A673 (cell line): ENCODE measurements around the gene MUSTN1.

Experiments
- EZH2 ChIP-seq: fragments of 200-600 bp; sonication (generic); IDR thresholded peaks from 2 replicates; pipeline ENCODE4 v1.6.1; 2017; ENCODE audit warnings: borderline replicate concordance, low read depth, mild to moderate bottlenecking, mixed read lengths, antibody characterized with exemption, low read length; ENCODE audit not compliant: poor library complexity, severe bottlenecking
- TF ChIP-seq, protein P1 (sequence below): fragments of 300-800, 200-600 bp; sonication (generic); conservative IDR thresholded peaks from 2 replicates; pipeline ENCODE4 v1.5.1; 2017; ENCODE audit warnings: low read depth, mild to moderate bottlenecking, antibody characterized with exemption, low read length, moderate library complexity, mixed read lengths

DNA sequence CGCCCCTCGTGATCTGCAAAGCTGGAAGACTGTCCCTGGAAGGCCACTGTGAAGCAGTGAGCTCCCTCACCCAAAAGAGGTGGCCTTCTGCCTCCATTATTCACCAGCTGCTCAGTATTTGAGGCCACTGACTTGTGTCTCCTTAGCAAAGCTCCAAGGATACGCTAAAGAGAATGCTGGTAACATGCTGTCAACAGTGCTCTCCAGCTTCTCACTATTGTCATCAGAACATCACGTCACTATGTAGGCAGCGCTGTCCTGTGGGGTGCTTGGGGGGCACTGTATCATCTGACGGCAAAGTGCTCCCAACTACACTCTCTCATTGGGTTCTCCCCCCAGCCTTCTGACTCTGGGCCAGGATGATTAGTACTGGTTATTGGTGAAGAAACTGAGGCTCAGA, 18.6 kb downstream of the MUSTN1 start:
- TF ChIP-seq, protein P1, sequence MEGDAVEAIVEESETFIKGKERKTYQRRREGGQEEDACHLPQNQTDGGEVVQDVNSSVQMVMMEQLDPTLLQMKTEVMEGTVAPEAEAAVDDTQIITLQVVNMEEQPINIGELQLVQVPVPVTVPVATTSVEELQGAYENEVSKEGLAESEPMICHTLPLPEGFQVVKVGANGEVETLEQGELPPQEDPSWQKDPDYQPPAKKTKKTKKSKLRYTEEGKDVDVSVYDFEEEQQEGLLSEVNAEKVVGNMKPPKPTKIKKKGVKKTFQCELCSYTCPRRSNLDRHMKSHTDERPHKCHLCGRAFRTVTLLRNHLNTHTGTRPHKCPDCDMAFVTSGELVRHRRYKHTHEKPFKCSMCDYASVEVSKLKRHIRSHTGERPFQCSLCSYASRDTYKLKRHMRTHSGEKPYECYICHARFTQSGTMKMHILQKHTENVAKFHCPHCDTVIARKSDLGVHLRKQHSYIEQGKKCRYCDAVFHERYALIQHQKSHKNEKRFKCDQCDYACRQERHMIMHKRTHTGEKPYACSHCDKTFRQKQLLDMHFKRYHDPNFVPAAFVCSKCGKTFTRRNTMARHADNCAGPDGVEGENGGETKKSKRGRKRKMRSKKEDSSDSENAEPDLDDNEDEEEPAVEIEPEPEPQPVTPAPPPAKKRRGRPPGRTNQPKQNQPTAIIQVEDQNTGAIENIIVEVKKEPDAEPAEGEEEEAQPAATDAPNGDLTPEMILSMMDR, result no peak
- TF ChIP-seq EZH2, result no peak
